Mucosa of descending colon (tissue), 3 donors: ENCODE data around the gene GPRC6A. TPM values are rescaled to one million over a fixed set of nuclear protein-coding genes. Genes with fewer than 3 reads are reported as not detected.

Experiments used
- ATAC-seq: fragments of 200-7000 bp; cut with Tn5 transposase; one replicate; pipeline ENCODE4 v1.9.1; 2020; ENCODE audit warnings: mild to moderate bottlenecking, moderate library complexity
- DNase-seq, 3 donors: peaks; one replicate each; pipeline ENCODE4 v3.0.0-alpha.2; 2020
- H3K36me3 ChIP-seq: fragments of 200-600 bp; one replicate; pipeline ENCODE4 v1.8.0; 2021; ENCODE audit warnings: low read depth, mild to moderate bottlenecking
- H3K4me1 ChIP-seq: fragments of 200-600 bp; one replicate; pipeline ENCODE4 v1.8.0; 2021; ENCODE audit warnings: low read depth, mild to moderate bottlenecking
- H3K4me3 ChIP-seq: fragments of 200-600 bp; one replicate; pipeline ENCODE4 v1.8.0; 2021; ENCODE audit warnings: mild to moderate bottlenecking
- H3K9me3 ChIP-seq: fragments of 200-600 bp; one replicate; pipeline ENCODE4 v1.8.0; 2021; ENCODE audit warnings: mild to moderate bottlenecking
- intact Hi-C, 2 donors: fragments of 100-400 bp; cut with DNase I in 1 of 2; cut with micrococcal nuclease in 1 of 2; formaldehyde crosslinking; loops; one replicate each; pipeline versions ENCODE4 v1.11.0 to v1.11.1; 2022; cut with DNase I, micrococcal nuclease
- long read RNA-seq, 2 donors: library from polyadenylated mRNA; unstranded; transcript quantifications; one replicate each; pipeline ENCODE4 v2.0.0, GENCODE V29; 2019 to 2021
- total RNA-seq, 3 donors: library from RNA; stranded (reverse); fragmentation: NEBNext Ultra II Directional in 2 of 3; extraction: Animal tissue kit (Norgen Biotek cat#: 25700) in 2 of 3; gene quantifications; one replicate each; pipeline versions ENCODE4 v1.2.1 to v1.2.4, GENCODE V29; 2021 to 2023
- TF ChIP-seq, protein P1 (sequence below): fragments of 200-600 bp; IDR thresholded peaks from one replicate; pipeline ENCODE4 v1.8.0; 2022; ENCODE audit warnings: antibody characterized with exemption, mild to moderate bottlenecking
- donor health status: DM: no; HTN: no; CAD: no; lungs with moderate emphysema.
- donor health status: DM: no; HTN: no; CAD: no.
- donor health status: DM: no; HTN: yes; CAD: no.

Gene GPRC6A, protein sequence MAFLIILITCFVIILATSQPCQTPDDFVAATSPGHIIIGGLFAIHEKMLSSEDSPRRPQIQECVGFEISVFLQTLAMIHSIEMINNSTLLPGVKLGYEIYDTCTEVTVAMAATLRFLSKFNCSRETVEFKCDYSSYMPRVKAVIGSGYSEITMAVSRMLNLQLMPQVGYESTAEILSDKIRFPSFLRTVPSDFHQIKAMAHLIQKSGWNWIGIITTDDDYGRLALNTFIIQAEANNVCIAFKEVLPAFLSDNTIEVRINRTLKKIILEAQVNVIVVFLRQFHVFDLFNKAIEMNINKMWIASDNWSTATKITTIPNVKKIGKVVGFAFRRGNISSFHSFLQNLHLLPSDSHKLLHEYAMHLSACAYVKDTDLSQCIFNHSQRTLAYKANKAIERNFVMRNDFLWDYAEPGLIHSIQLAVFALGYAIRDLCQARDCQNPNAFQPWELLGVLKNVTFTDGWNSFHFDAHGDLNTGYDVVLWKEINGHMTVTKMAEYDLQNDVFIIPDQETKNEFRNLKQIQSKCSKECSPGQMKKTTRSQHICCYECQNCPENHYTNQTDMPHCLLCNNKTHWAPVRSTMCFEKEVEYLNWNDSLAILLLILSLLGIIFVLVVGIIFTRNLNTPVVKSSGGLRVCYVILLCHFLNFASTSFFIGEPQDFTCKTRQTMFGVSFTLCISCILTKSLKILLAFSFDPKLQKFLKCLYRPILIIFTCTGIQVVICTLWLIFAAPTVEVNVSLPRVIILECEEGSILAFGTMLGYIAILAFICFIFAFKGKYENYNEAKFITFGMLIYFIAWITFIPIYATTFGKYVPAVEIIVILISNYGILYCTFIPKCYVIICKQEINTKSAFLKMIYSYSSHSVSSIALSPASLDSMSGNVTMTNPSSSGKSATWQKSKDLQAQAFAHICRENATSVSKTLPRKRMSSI
- under 1 TPM in 2 of 3 donors, not detected in 1; 0.13 to 0.17 TPM for total RNA-seq
- long read RNA-seq, donor 1, result 0 reads
- long read RNA-seq, donor 2, result 0 reads

- Histone ChIP-seq H3K4me3 (no peak within 1 kb of the TSS), H3K4me1 (no peaks in the 10 kb centered on the region), H3K9me3 (no peaks in the 10 kb centered on the region), H3K36me3 (no peaks in the 10 kb centered on the region)
- TF ChIP-seq, protein P1, sequence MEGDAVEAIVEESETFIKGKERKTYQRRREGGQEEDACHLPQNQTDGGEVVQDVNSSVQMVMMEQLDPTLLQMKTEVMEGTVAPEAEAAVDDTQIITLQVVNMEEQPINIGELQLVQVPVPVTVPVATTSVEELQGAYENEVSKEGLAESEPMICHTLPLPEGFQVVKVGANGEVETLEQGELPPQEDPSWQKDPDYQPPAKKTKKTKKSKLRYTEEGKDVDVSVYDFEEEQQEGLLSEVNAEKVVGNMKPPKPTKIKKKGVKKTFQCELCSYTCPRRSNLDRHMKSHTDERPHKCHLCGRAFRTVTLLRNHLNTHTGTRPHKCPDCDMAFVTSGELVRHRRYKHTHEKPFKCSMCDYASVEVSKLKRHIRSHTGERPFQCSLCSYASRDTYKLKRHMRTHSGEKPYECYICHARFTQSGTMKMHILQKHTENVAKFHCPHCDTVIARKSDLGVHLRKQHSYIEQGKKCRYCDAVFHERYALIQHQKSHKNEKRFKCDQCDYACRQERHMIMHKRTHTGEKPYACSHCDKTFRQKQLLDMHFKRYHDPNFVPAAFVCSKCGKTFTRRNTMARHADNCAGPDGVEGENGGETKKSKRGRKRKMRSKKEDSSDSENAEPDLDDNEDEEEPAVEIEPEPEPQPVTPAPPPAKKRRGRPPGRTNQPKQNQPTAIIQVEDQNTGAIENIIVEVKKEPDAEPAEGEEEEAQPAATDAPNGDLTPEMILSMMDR, result no peak
- intact Hi-C loops, result no loop called here
- ATAC-seq, result no peak
- no peak for DNase-seq
Measured at GRCh38 chr6:116828983-116829382, at the start of gene GPRC6A. GPRC6A (minus strand) TSS chr6:116829083; CDS start chr6:116829013, 70 bp downstream.

DNA sequence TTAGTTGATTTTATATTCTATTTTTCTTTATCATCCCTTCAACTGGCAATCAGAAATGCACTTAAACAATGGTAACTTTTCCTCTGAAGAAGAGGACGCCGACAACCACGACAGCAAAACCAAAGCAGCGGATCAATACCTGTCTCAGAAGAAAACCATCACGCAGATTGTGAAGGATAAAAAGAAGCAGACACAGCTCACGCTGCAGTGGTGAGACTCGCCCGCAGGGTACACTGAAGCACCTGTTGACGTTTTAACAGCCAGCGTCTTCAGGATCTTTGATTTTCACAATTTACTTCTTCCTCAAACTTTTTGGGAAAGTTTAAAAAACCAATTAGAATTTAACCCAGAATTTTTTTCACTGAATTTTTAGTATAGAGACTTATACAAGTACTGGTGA lies 48.9 kb upstream of the GPRC6A start:
- ATAC-seq (peak; percentile 37), DNase-seq (no peak)
- TF ChIP-seq, protein P1, result no peak
- H3K9me3 ChIP-seq, result no peaks in the 10 kb centered on the region
- H3K4me1 ChIP-seq, result peaks cover 4% of the 10 kb centered on the region
- H3K4me3 ChIP-seq, result no peak overlapping the region
- no peaks in the 10 kb centered on the region for H3K36me3 ChIP-seq
- intact Hi-C loops, result no loop called here

- Histone ChIP-seq H3K9me3 (no peaks in the 10 kb centered on the region), H3K36me3 (no peaks in the 10 kb centered on the region), H3K4me3 (no peak within 1 kb of the TSS), H3K4me1 (peaks cover 4% of the 10 kb centered on the region)
- intact Hi-C loops, result no loop called here
- TF ChIP-seq, protein P1, result no peak
- ATAC-seq (peak; percentile 84), DNase-seq (peak; percentile 9 to 49 (median 40))
Measured at GRCh38 chr6:116876635-116877611, 48.0 kb upstream of the GPRC6A start, which contains the start of gene RFX6. RFX6 (plus strand) TSS chr6:116877242; CDS start chr6:116877276, 34 bp downstream.

- no peak overlapping the region for H3K4me3 ChIP-seq
- intact Hi-C loops, result no loop called here
- no peaks in the 10 kb centered on the region for H3K9me3 ChIP-seq
- H3K36me3 ChIP-seq, result no peaks in the 10 kb centered on the region
- DNase-seq, result no peak
- ATAC-seq, result no peak
- H3K4me1 ChIP-seq, result peaks cover 4% of the 10 kb centered on the region
- TF ChIP-seq, protein P1, result no peak
Measured at GRCh38 chr6:116876107-116876506, 47.2 kb upstream of the GPRC6A start.

- ATAC-seq (no peak), DNase-seq (no peak)
- TF ChIP-seq, protein P1, result no peak
- Histone ChIP-seq H3K4me1 (peaks cover 3% of the 10 kb centered on the region), H3K36me3 (no peaks in the 10 kb centered on the region), H3K4me3 (no peak overlapping the region), H3K9me3 (no peaks in the 10 kb centered on the region)
- intact Hi-C loops, result no loop called here
Measured at GRCh38 chr6:116872771-116873170, 43.9 kb upstream of the GPRC6A start.
